ENCODE measurements around the gene STAT1.
"Not testable (repeated sequence)": the region's sequence is repeated elsewhere in the genome, so short reads cannot be mapped to it uniquely, and the experiment has no call there.

STAT1 gene

GRCh38 chr2:190996947-190997346 lies 17.0 kb downstream of the STAT1 start:
- H3K4me3 ChIP-seq (ENCODE audit: control insufficient read depth, low read depth, low read length): no peak overlapping the region
- TF ChIP-seq CTCF (IDR thresholded peaks at IDR 0.05; ENCODE audit: control insufficient read depth, insufficient read depth, low read depth, low read length, missing control alignments): no peak
- no peak for DNase-seq (ENCODE audit: low read depth)

DNA sequence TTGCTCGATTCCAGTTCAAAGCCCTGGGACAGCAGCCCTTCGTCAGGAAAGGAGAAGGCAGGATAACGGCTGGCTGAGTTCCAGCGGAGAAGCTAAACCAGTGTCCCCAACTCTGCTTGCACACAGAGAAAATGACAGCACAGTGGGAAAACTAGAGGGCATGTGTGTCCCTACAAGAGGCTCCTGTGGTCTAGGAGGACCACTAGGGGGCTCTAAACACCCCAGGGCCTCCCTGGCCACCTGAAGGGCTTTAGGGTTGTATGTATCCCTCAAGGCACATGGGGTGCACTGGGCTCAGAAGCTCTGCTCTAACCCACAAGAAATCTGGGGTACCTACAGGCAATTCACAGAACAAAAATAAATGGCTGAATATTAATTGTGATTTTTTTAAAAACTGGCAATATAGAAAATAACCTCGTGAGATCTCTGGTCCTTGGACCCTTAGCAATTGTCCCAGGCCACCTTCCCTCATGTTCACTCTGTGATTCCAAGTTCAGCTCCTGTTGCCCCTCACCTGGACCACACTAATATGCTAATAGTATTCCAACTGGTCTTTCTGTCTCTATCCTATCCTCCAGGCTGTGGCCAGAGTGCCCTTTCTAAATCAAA lies 17.5 kb downstream of the STAT1 start:
- DNase-seq (ENCODE audit: low read depth): no peak
- TF ChIP-seq CTCF (IDR thresholded peaks at IDR 0.05; ENCODE audit: control insufficient read depth, insufficient read depth, low read depth, low read length, missing control alignments): peak; percentile 80
- H3K4me3 ChIP-seq (ENCODE audit: control insufficient read depth, low read depth, low read length): no peak overlapping the region

DNA sequence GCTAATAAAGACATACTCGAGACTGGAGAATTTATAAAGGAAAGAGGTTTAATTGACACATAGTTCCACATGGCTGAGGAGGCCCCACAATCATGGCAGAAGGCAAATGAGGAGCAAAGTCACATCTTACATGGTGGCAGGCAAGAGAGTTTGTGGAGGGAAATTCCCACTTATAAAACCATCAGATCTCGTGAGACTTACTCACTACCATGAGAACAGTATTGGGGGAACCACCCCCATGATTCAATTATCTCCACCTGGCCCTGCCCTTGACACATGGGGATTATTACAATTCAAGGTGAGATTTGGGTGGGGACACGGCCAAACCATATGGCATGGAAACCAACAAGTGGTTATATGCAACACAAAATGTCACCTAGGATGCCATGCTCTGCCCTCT lies 18.7 kb downstream of the STAT1 start:
- DNase-seq (ENCODE audit: low read depth); H3K4me3 ChIP-seq (ENCODE audit: control insufficient read depth, low read depth, low read length): not testable (repeated sequence)

DNA sequence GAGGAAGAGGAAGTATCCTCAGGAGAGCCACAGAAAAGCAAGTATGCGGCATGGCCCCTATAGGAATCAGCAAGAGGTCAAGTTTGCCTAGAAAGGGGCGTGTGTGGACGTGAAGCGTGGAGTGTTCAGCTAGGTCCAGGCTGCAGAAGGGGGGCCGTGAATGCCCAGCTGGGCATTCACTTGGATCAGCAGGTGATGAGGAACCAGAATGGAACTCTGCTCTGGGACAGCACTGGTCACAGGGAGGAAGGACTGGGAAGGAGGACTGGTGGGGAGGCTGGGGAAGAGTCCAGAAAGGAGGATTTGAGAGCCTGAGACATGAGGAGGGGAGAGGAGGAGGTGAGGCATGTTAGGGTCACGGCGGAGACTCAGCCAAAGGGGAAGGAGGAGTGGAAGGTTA lies 19.8 kb downstream of the STAT1 start:
- TF ChIP-seq CTCF (IDR thresholded peaks at IDR 0.05; ENCODE audit: control insufficient read depth, insufficient read depth, low read depth, low read length, missing control alignments): no peak
- H3K4me3 ChIP-seq (ENCODE audit: control insufficient read depth, low read depth, low read length): no peak overlapping the region
- DNase-seq (ENCODE audit: low read depth): no peak

- DNase-seq (ENCODE audit: low read depth): no peak
- no peak for TF ChIP-seq CTCF (IDR thresholded peaks at IDR 0.05; ENCODE audit: control insufficient read depth, insufficient read depth, low read depth, low read length, missing control alignments)
- H3K4me3 ChIP-seq (ENCODE audit: control insufficient read depth, low read depth, low read length): no peak overlapping the region
These were observed 20.7 kb downstream of the STAT1 start for GRCh38 chr2:190993292-190993643.

DNA sequence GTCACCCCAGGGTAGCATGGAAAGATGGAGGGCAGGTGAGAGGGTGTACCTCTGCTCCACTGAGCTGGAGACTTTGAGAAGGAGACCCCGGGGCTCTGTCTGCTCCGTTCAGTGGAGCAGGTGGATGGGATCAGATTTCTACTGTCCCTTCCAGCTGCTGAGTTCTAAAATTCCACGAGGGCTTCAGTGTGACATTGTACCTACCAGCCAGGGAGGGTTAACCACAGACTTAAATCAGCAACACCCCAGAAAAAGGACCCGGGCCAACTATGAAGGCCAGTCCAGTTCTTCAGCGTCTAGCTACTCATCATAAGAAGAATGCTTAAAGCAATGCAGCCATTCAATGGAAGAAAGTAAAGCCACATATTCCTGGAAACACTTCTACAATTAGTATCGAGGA lies 23.8 kb downstream of the STAT1 start:
- H3K4me3 ChIP-seq (ENCODE audit: control insufficient read depth, low read depth, low read length): no peak overlapping the region
- TF ChIP-seq CTCF (IDR thresholded peaks at IDR 0.05; ENCODE audit: control insufficient read depth, insufficient read depth, low read depth, low read length, missing control alignments): no peak
- no peak for DNase-seq (ENCODE audit: low read depth)

GRCh38 chr2:190988910-190989309 lies 25.1 kb downstream of the STAT1 start:
- DNase-seq (ENCODE audit: low read depth): no peak
- TF ChIP-seq CTCF (IDR thresholded peaks at IDR 0.05; ENCODE audit: control insufficient read depth, insufficient read depth, low read depth, low read length, missing control alignments): no peak
- H3K4me3 ChIP-seq (ENCODE audit: control insufficient read depth, low read depth, low read length): no peak overlapping the region
